SU-DHL-6 (cell line): ENCODE results near the gene ISX.

ENCODE experiments used
- H2AFZ ChIP-seq: fragments of 200-600 bp; sonication (generic); 2 replicates; pipeline ENCODE4 v1.6.1; 2014; ENCODE audit warnings: low read depth, mild to moderate bottlenecking, moderate library complexity, mixed read lengths, antibody characterized with exemption, low read length; ENCODE audit not compliant: severe bottlenecking
- H3F3A ChIP-seq: fragments of 200-600 bp; shearing (Covaris generic); 2 replicates; pipeline ENCODE4 v1.6.0; 2016; ENCODE audit warnings: antibody characterized with exemption, mild to moderate bottlenecking; ENCODE audit not compliant: insufficient read depth
- H3K27ac ChIP-seq: fragments of 200-600 bp; sonication (generic); 2 replicates; pipeline ENCODE4 v1.5.1; 2016; ENCODE audit warnings: low read depth, mild to moderate bottlenecking, low read length, moderate library complexity, mixed read lengths
- H3K27me3 ChIP-seq: fragments of 200-600 bp; sonication (generic), shearing (Covaris generic); 2 replicates; pipeline ENCODE4 v1.6.0; 2014; ENCODE audit warnings: mild to moderate bottlenecking, low read length
- H3K36me3 ChIP-seq: fragments of 200-600 bp; sonication (generic); 2 replicates; pipeline ENCODE4 v1.6.1; 2014; ENCODE audit warnings: mild to moderate bottlenecking, low read length, mixed read lengths
- H3K4me2 ChIP-seq: fragments of 300-600, 200-600 bp; shearing (Covaris generic), sonication (generic); 2 replicates; pipeline ENCODE4 v1.6.0; 2014; ENCODE audit warnings: low read length, low read depth, mild to moderate bottlenecking; ENCODE audit not compliant: poor library complexity, severe bottlenecking
- H3K4me3 ChIP-seq: fragments of 200-600 bp; sonication (generic); 2 replicates; pipeline ENCODE4 v1.5.1; 2014; ENCODE audit warnings: antibody characterized with exemption, low read length, mild to moderate bottlenecking, mixed read lengths; ENCODE audit not compliant: insufficient read depth, poor library complexity, severe bottlenecking
- H3K79me2 ChIP-seq: fragments of 200-600 bp; sonication (generic); 2 replicates; pipeline ENCODE4 v1.6.1; 2014; ENCODE audit warnings: mild to moderate bottlenecking, low read length, moderate library complexity; ENCODE audit not compliant: insufficient read depth
- H3K9ac ChIP-seq: fragments of 200-600 bp; sonication (generic); 2 replicates; pipeline ENCODE4 v1.7.0; 2014; ENCODE audit warnings: mild to moderate bottlenecking, low read length
- H3K9me2 ChIP-seq: fragments of 200-600 bp; sonication (generic); replicated peaks from 2 replicates; pipeline ENCODE4 v1.6.1; 2014; ENCODE audit warnings: low read length; ENCODE audit not compliant: insufficient read depth
- H3K9me3 ChIP-seq: fragments of 200-600 bp; sonication (generic); 2 replicates; pipeline ENCODE4 v1.6.1; 2014; ENCODE audit warnings: low read length, mixed read lengths; ENCODE audit not compliant: insufficient read depth
- H4K20me1 ChIP-seq: fragments of 200-600 bp; sonication (generic); 2 replicates; pipeline ENCODE4 v1.6.1; 2014; ENCODE audit warnings: low read depth, mild to moderate bottlenecking, antibody characterized with exemption, low read length, moderate library complexity, mixed read lengths
- EZH2phosphoT487 ChIP-seq: fragments of 200-600 bp; sonication (generic), shearing (Covaris generic); conservative IDR thresholded peaks from 2 replicates; pipeline ENCODE4 v1.6.1; 2018; ENCODE audit warnings: mild to moderate bottlenecking, antibody characterized with exemption, low read length, moderate library complexity, mixed read lengths
- TF ChIP-seq, protein P1 (sequence below): fragments of 200-600 bp; sonication (generic); IDR thresholded peaks from one replicate; pipeline ENCODE4 v1.5.1; 2017; ENCODE audit warnings: antibody characterized with exemption, mild to moderate bottlenecking, low read length, moderate library complexity; ENCODE audit not compliant: insufficient read depth, poor library complexity, severe bottlenecking

ISX gene

DNA sequence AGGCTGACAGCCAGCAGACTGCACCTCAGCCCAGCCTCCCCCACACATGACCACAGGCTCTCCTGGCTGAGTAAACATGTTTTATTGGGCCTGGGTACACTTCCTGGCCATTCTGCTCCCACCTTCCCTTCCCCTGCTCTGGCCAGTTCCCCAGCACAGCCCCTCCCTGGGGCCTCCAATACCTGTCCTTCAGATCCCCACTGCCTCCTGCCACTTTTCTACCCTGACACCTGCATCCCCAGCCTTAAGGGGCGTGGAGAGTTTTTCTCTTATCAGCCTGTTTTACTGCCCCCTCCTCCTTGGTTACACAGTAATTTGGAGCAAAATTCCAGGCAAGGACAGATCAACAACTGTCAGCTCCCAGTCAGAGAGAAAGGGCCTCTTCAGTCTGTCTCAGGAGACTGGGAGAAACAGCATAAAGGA is at the start of gene ISX:
TSS of gene ISX (plus strand) at position 363 of the 423 bp plus-strand sequence. CDS start 930 bp downstream, outside the sequence.
- no peak within 1 kb of the TSS for H2AFZ ChIP-seq
- no peaks in the 10 kb centered on the region for H3K79me2 ChIP-seq
- no peaks in the 10 kb centered on the region for H3K27me3 ChIP-seq
- no peak within 1 kb of the TSS for H3K27ac ChIP-seq
- TF ChIP-seq EZH2phosphoT487 = no peak
- TF ChIP-seq, protein P1, sequence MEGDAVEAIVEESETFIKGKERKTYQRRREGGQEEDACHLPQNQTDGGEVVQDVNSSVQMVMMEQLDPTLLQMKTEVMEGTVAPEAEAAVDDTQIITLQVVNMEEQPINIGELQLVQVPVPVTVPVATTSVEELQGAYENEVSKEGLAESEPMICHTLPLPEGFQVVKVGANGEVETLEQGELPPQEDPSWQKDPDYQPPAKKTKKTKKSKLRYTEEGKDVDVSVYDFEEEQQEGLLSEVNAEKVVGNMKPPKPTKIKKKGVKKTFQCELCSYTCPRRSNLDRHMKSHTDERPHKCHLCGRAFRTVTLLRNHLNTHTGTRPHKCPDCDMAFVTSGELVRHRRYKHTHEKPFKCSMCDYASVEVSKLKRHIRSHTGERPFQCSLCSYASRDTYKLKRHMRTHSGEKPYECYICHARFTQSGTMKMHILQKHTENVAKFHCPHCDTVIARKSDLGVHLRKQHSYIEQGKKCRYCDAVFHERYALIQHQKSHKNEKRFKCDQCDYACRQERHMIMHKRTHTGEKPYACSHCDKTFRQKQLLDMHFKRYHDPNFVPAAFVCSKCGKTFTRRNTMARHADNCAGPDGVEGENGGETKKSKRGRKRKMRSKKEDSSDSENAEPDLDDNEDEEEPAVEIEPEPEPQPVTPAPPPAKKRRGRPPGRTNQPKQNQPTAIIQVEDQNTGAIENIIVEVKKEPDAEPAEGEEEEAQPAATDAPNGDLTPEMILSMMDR = no peak
- H3F3A ChIP-seq = no peaks in the 10 kb centered on the region
- no peak within 1 kb of the TSS for H3K9ac ChIP-seq
- H3K36me3 ChIP-seq = no peaks in the 10 kb centered on the region
- H3K9me2 ChIP-seq = no peaks in the 10 kb centered on the region
- H3K4me3 ChIP-seq = no peak within 1 kb of the TSS
- H3K9me3 ChIP-seq = no peaks in the 10 kb centered on the region
- H3K4me2 ChIP-seq = no peak within 1 kb of the TSS
- no peaks in the 10 kb centered on the region for H4K20me1 ChIP-seq

DNA sequence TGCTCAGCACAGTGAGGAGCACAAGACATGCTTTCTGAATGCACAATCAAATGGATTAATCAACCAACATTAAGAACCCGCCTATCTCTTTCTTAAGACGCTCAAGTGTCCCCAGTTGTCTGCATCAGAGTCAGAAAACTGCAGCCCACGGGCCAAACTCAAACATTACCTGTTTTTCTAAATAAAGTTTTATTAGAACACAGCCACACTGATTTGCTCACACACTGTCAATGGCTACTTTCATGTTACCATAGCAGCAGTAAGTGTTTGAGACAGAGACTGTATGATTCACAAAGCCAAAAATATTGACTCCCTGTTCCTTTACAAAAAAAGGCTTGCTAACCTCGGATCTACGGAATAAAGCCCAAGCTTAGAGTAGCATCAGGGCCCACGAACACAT is 49.0 kb upstream of the ISX start:
- Histone ChIP-seq H3K4me2 (no peak overlapping the region), H3K27ac (no peak overlapping the region), H3K9ac (no peak overlapping the region), H3K4me3 (no peak overlapping the region), H3K27me3 (no peaks in the 10 kb centered on the region), H3K9me2 (no peaks in the 10 kb centered on the region), H3K36me3 (no peaks in the 10 kb centered on the region), H4K20me1 (no peaks in the 10 kb centered on the region), H3K79me2 (no peaks in the 10 kb centered on the region), H3K9me3 (no peaks in the 10 kb centered on the region), H3F3A (no peaks in the 10 kb centered on the region), H2AFZ (no peak overlapping the region)
- no peak for TF ChIP-seq EZH2phosphoT487
- TF ChIP-seq, protein P1 = no peak

DNA sequence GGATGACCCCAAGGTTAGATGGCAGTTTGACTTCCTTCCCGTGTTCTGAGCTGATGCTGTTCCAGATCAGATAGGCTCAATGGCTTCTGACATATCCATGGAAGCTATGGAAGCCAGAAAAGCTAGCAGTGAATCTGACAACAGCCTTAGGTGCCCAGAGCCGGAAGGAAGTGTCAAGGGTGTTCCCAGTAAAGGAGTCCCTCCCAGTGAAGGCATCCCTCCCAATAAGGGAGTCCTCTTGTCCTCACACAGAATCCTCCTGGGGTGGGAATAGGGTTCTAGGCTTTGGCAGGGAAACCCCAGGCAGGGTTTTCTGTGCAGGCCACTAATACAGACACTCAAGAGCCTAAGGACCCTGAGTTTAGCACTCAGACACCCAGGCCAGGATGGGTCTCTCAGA is 47.0 kb upstream of the ISX start:
- H3K4me2 ChIP-seq = no peak overlapping the region
- no peaks in the 10 kb centered on the region for H3K9me2 ChIP-seq
- no peaks in the 10 kb centered on the region for H4K20me1 ChIP-seq
- no peak for TF ChIP-seq EZH2phosphoT487
- TF ChIP-seq, protein P1 = no peak
- no peaks in the 10 kb centered on the region for H3K79me2 ChIP-seq
- H3K27ac ChIP-seq = no peak overlapping the region
- H3F3A ChIP-seq = no peaks in the 10 kb centered on the region
- H2AFZ ChIP-seq = no peak overlapping the region
- H3K27me3 ChIP-seq = no peaks in the 10 kb centered on the region
- H3K4me3 ChIP-seq = no peak overlapping the region
- no peaks in the 10 kb centered on the region for H3K36me3 ChIP-seq
- no peaks in the 10 kb centered on the region for H3K9me3 ChIP-seq
- no peak overlapping the region for H3K9ac ChIP-seq
